OCI-LY7 (cell line): ENCODE measurements around the gene FANCI. TPM values are rescaled to one million over a fixed set of nuclear protein-coding genes. Genes with fewer than 3 reads are reported as not detected.

Experiments
- BruUV-seq: library from RNA; stranded (reverse); fragments of 400-500 nt; replicated peaks from 2 replicates; lab custom pipeline; 2021; lab: Mats Ljungman, UMichigan
- CTCF ChIA-PET: fragments of 300-600 bp; sonication (Branson Sonifier 250); formaldehyde crosslinking; loops from one replicate; lab custom pipeline; 2022; ENCODE audit warnings: antibody characterized with exemption; ENCODE audit not compliant: unreplicated experiment; lab: Charles Lee
- POLR2A ChIA-PET: fragments of 300-600 bp; sonication (Branson Sonifier 250); formaldehyde crosslinking; loops from one replicate; lab custom pipeline; 2022; ENCODE audit warnings: antibody characterized with exemption; lab: Charles Lee
- DNase-seq: peaks from one replicate; pipeline ENCODE4 v3.0.0-alpha.2; 2015; ENCODE audit warnings: low spot score
- H2AFZ ChIP-seq: fragments of 200-600 bp; sonication (generic), shearing (Covaris generic); 2 replicates; pipeline ENCODE4 v1.6.1; 2014; ENCODE audit warnings: mild to moderate bottlenecking, antibody characterized with exemption, low read length, moderate library complexity
- H3K27ac ChIP-seq: fragments of 200-600 bp; sonication (generic); 2 replicates; pipeline ENCODE4 v1.5.1; 2014; ENCODE audit warnings: mixed run types, low read depth, mild to moderate bottlenecking, moderate library complexity, low read length, inconsistent platforms; ENCODE audit not compliant: poor library complexity, severe bottlenecking
- H3K36me3 ChIP-seq: fragments of 200-600 bp; sonication (generic); 2 replicates; pipeline ENCODE4 v1.6.1; 2014; ENCODE audit warnings: mild to moderate bottlenecking, antibody characterized with exemption, low read length, moderate library complexity, mixed read lengths; ENCODE audit not compliant: insufficient read depth
- H3K4me1 ChIP-seq: fragments of 200-600 bp; sonication (generic); 2 replicates; pipeline ENCODE4 v1.5.1; 2014; ENCODE audit warnings: mild to moderate bottlenecking, low read length; ENCODE audit not compliant: insufficient read depth, poor library complexity, severe bottlenecking
- H3K4me2 ChIP-seq: fragments of 200-600 bp; sonication (generic); 2 replicates; pipeline ENCODE4 v1.6.1; 2014; ENCODE audit warnings: mild to moderate bottlenecking, low read length
- H3K4me3 ChIP-seq: fragments of 200-600 bp; sonication (generic); 2 replicates; pipeline ENCODE4 v1.5.1; 2014; ENCODE audit warnings: mild to moderate bottlenecking, low read depth, low read length; ENCODE audit not compliant: poor library complexity, severe bottlenecking
- H3K79me2 ChIP-seq: fragments of 200-600 bp; sonication (generic); 2 replicates; pipeline ENCODE4 v1.6.1; 2016; ENCODE audit warnings: low read depth, mild to moderate bottlenecking, low read length, moderate library complexity, mixed read lengths; ENCODE audit not compliant: insufficient read depth
- H3K9me2 ChIP-seq: fragments of 200-600 bp; sonication (generic); 2 replicates; pipeline ENCODE4 v1.6.1; 2016; ENCODE audit warnings: mild to moderate bottlenecking, low read length, mixed read lengths; ENCODE audit not compliant: insufficient read depth
- H3K9me3 ChIP-seq: fragments of 200-600 bp; sonication (generic); 2 replicates; pipeline ENCODE4 v1.6.1; 2014; ENCODE audit warnings: mild to moderate bottlenecking, mixed run types, low read length, mixed read lengths
- H4K20me1 ChIP-seq: fragments of 200-600 bp; sonication (generic); 2 replicates; pipeline ENCODE4 v1.6.1; 2014; ENCODE audit warnings: mild to moderate bottlenecking, antibody characterized with exemption, low read length, moderate library complexity, mixed read lengths; ENCODE audit not compliant: insufficient read depth
- CTCF ChIP-seq: fragments of 200-600 bp; sonication (generic); conservative IDR thresholded peaks from 2 replicates; pipeline ENCODE4 v1.5.1; 2014; ENCODE audit warnings: mild to moderate bottlenecking, antibody characterized with exemption, low read length, moderate library complexity, mixed read lengths
- EZH2phosphoT487 ChIP-seq: fragments of 200-600 bp; sonication (generic); IDR thresholded peaks from 2 replicates; pipeline ENCODE4 v1.6.1; 2018; ENCODE audit warnings: low read depth, borderline replicate concordance, mild to moderate bottlenecking, mixed run types, antibody characterized with exemption, low read length, moderate library complexity, mixed read lengths
- intact Hi-C: fragments of 100-400 bp; cut with micrococcal nuclease; formaldehyde crosslinking; loops from one replicate; pipeline ENCODE4 v1.10.0; 2022; ENCODE audit not compliant: unreplicated experiment
- total RNA-seq, 2 experiments: library from RNA; depleted of rRNA in 1 of 2; stranded (reverse); fragments of >200 nt in 1 of 2; shearing (Covaris generic) in 1 of 2; gene quantifications; 2 replicates each; pipeline ENCODE4 v1.2.3, GENCODE V29; 2014 to 2022

The FANCI gene
- total RNA-seq, 2 experiments from 2014 or later = 112 to 211 TPM

DNA sequence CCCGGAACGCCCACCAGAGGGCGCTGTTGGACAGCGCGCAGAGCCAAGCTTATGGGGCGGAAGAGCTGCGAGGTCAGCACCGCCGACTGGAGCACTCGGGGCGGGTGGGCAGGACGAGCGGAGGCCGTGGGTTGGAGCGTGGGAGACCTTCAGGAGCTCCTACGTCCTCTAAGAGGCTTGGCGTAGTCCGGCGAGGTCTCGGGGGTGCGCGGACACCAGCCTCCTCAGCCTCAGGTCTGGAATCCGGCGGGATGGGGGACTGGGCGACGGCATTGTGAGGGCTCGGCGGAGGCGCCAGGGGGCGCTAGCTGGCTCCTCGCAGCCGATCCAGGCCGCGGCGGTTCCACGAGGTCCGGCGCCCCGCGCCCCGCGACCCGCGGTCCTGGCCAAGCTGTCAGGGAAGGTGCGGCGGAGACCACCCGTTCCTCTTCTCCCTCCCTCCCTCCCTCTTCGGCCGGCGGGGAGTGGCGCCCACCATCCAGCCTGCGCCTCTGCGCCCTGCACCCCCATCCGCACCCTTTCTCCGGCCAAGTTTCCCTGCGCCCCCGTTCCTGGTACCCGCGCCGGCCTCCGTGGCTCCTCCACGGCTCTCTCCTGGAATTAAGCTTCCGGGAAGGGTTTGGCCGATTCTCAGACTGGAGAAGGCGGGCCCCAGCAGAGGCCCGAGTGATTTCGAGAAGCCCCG lies 115.1 kb downstream of the FANCI start:
- Histone ChIP-seq H3K9me2 (no peaks in the 10 kb centered on the region), H3K27ac (no peak overlapping the region), H3K36me3 (no peaks in the 10 kb centered on the region), H3K9me3 (no peaks in the 10 kb centered on the region), H3K4me1 (peaks cover 3% of the 10 kb centered on the region), H4K20me1 (no peaks in the 10 kb centered on the region), H3K4me2 (peak overlapping the region; percentile 69), H3K4me3 (peak overlapping the region; percentile 67), H2AFZ (peak overlapping the region; percentile 62), H3K79me2 (no peaks in the 10 kb centered on the region)
- CTCF ChIA-PET = interaction anchor here (0.5 to 1.2 kb wide), 13 partner anchors 10 to 1029 kb away, joined by 3 to 10 read pairs (median 4); no protein-coding TSS in a partner anchor
- peak; percentile 80 for DNase-seq
- TF ChIP-seq CTCF (peak; percentile 97), EZH2phosphoT487 (no peak)
- no TSS peak for BruUV-seq
- intact Hi-C loops = loop anchor here (1.0 kb wide), 2 partner anchors 71 to 113 kb away; no protein-coding TSS in a partner anchor
- POLR2A ChIA-PET = interaction anchor here (0.5 to 0.6 kb wide), 2 partner anchors 15 to 17 kb away, joined by 4 read pairs; no protein-coding TSS in a partner anchor

DNA sequence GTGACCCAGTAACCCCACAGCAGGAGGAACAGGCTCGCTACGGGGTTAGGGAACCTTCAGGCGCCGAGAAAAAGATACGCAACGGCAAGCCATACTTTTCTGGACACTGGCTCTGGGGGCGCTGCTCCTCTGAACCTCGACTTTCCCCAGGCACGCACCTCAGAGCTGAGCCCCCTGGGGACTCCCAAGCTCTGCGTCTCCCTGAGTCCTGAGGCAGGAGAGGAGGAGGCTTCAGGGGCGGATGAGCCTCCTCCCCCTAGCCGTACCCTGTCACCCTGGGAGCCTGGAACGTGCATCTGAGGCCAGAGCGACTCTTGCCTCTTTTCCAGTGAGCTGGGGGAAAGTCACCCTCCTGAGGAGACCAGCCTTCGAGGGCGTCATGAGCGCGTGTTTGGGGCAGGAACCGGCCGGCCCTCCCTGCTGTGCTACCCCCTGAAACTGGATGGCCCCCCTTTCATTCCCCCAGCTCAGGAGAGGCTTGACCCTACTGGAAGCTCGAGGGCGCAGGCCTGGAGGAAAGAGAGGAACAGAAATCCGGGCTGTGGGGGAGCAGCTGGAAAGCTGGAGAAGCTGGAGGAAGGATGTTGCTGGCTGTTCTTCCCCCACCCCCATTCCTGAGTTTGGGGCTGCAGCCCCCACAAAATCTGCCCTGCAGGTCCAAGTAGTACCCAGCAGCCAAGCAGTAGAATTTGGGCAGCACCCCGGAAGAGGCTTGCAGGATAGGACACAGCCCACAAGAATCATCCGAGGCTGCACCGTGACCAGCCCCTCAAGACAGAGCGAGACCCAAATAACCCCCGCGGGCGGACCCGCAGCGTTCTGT lies 115.9 kb downstream of the FANCI start:
- Histone ChIP-seq H3K27ac (no peak overlapping the region), H3K9me2 (no peaks in the 10 kb centered on the region), H3K9me3 (no peaks in the 10 kb centered on the region), H3K4me3 (no peak overlapping the region), H3K79me2 (no peaks in the 10 kb centered on the region), H3K4me1 (peaks cover 3% of the 10 kb centered on the region), H4K20me1 (no peaks in the 10 kb centered on the region), H3K4me2 (peak overlapping the region; percentile 69; the same call in 1 of the 2 replicates), H3K36me3 (no peaks in the 10 kb centered on the region), H2AFZ (no peak overlapping the region)
- no TSS peak for BruUV-seq
- TF ChIP-seq CTCF = no peak
- TF ChIP-seq EZH2phosphoT487 = no peak
- intact Hi-C loops = no loop called here
- POLR2A ChIA-PET = interaction anchor here (0.5 to 0.6 kb wide), 2 partner anchors 15 to 16 kb away, joined by 4 read pairs; no protein-coding TSS in a partner anchor
- CTCF ChIA-PET = interaction anchor here (0.5 to 1.3 kb wide), 7 partner anchors 12 to 873 kb away, joined by 3 to 8 read pairs (median 3); no protein-coding TSS in a partner anchor
- no peak for DNase-seq
